Mucosa of stomach (tissue), 1 donor: ENCODE data around the gene ZDHHC20.

Experiments used
- H3K27me3 ChIP-seq: one replicate; pipeline ENCODE4 v1.7.0; 2013; ENCODE audit warnings: mild to moderate bottlenecking, low read length; ENCODE audit not compliant: control insufficient read depth, insufficient read depth
- H3K36me3 ChIP-seq: one replicate; pipeline ENCODE4 v1.7.0; 2013; ENCODE audit warnings: low read length; ENCODE audit not compliant: control insufficient read depth, insufficient read depth
- H3K4me1 ChIP-seq: one replicate; pipeline ENCODE4 v1.7.0; 2013; ENCODE audit warnings: mild to moderate bottlenecking, low read length; ENCODE audit not compliant: control insufficient read depth, insufficient read depth
- H3K4me3 ChIP-seq: one replicate; pipeline ENCODE4 v1.7.0; 2013; ENCODE audit warnings: low read length
- H3K9ac ChIP-seq: one replicate; pipeline ENCODE4 v1.7.0; 2013; ENCODE audit warnings: mild to moderate bottlenecking, low read length, moderate library complexity
- H3K9me3 ChIP-seq: one replicate; pipeline ENCODE4 v1.7.0; 2013; ENCODE audit warnings: mild to moderate bottlenecking, low read length, moderate library complexity; ENCODE audit not compliant: control insufficient read depth
- donor health status: Pancreatic carcinoma.

Gene ZDHHC20

GRCh38 chr13:21330126-21330861 lies 128.8 kb downstream of the ZDHHC20 start:
- Histone ChIP-seq H3K9me3 (no peaks in the 10 kb centered on the region), H3K9ac (no peak overlapping the region), H3K4me3 (no peak overlapping the region), H3K4me1 (peaks cover 8% of the 10 kb centered on the region), H3K36me3 (no peaks in the 10 kb centered on the region), H3K27me3 (no peaks in the 10 kb centered on the region)

GRCh38 chr13:21328836-21329477 lies 130.1 kb downstream of the ZDHHC20 start:
- Histone ChIP-seq H3K9me3 (no peaks in the 10 kb centered on the region), H3K27me3 (no peaks in the 10 kb centered on the region), H3K9ac (no peak overlapping the region), H3K4me3 (no peak overlapping the region), H3K4me1 (peaks cover 8% of the 10 kb centered on the region), H3K36me3 (no peaks in the 10 kb centered on the region)

GRCh38 chr13:21328201-21328600 lies 130.9 kb downstream of the ZDHHC20 start:
- peaks cover 8% of the 10 kb centered on the region for H3K4me1 ChIP-seq
- H3K4me3 ChIP-seq = no peak overlapping the region
- H3K36me3 ChIP-seq = no peaks in the 10 kb centered on the region
- H3K9ac ChIP-seq = no peak overlapping the region
- H3K9me3 ChIP-seq = no peaks in the 10 kb centered on the region
- no peaks in the 10 kb centered on the region for H3K27me3 ChIP-seq

- Histone ChIP-seq H3K9ac (peak overlapping the region; percentile 35), H3K4me3 (peak overlapping the region; percentile 27), H3K9me3 (no peaks in the 10 kb centered on the region), H3K27me3 (no peaks in the 10 kb centered on the region), H3K36me3 (no peaks in the 10 kb centered on the region), H3K4me1 (peaks cover 8% of the 10 kb centered on the region)
These were observed 132.7 kb downstream of the ZDHHC20 start for GRCh38 chr13:21326155-21327031.

GRCh38 chr13:21324803-21325202 lies 134.3 kb downstream of the ZDHHC20 start:
- no peaks in the 10 kb centered on the region for H3K36me3 ChIP-seq
- H3K4me3 ChIP-seq = no peak overlapping the region
- H3K9me3 ChIP-seq = no peaks in the 10 kb centered on the region
- H3K9ac ChIP-seq = no peak overlapping the region
- H3K27me3 ChIP-seq = no peaks in the 10 kb centered on the region
- peaks cover 8% of the 10 kb centered on the region for H3K4me1 ChIP-seq

GRCh38 chr13:21322988-21323387 lies 136.1 kb downstream of the ZDHHC20 start:
- H3K9me3 ChIP-seq = no peaks in the 10 kb centered on the region
- peaks cover 8% of the 10 kb centered on the region for H3K4me1 ChIP-seq
- no peaks in the 10 kb centered on the region for H3K27me3 ChIP-seq
- no peak overlapping the region for H3K9ac ChIP-seq
- no peak overlapping the region for H3K4me3 ChIP-seq
- no peaks in the 10 kb centered on the region for H3K36me3 ChIP-seq
